ENCODE data around the gene HIVEP3. TPM values are rescaled to one million over a fixed set of nuclear protein-coding genes. Genes with fewer than 3 reads are reported as not detected.
"Not testable (repeated sequence)": the region's sequence is repeated elsewhere in the genome, so short reads cannot be mapped to it uniquely, and the experiment has no call there.

The HIVEP3 gene
- total RNA-seq, 2 donors from 2014 or later, result 0.13 to 0.99 TPM

- H3K9me3 Mint-ChIP-seq, result peaks cover 5% of the 10 kb centered on the region
- no peaks in the 10 kb centered on the region for H3K27me3 Mint-ChIP-seq (ENCODE audit: insufficient read depth)
- H3K4me1 Mint-ChIP-seq, result no peaks in the 10 kb centered on the region
- H3K9me3 ChIP-seq (ENCODE audit: control insufficient read depth, low read length), result no peaks in the 10 kb centered on the region
- H3K36me3 ChIP-seq (ENCODE audit: control insufficient read depth, insufficient read depth, low read length), result no peaks in the 10 kb centered on the region
- no peak overlapping the region for H3K4me3 Mint-ChIP-seq
- H3K4me3 ChIP-seq (ENCODE audit: low read length), result no peak overlapping the region
- peak; percentile 57 for DNase-seq
- H3K9ac ChIP-seq (ENCODE audit: extremely low read depth, low read length, poor library complexity, severe bottlenecking), result no peak overlapping the region
- H3K4me1 ChIP-seq (ENCODE audit: control insufficient read depth, insufficient read depth, low read length), result no peaks in the 10 kb centered on the region
- H3K27ac ChIP-seq (ENCODE audit: low read depth, low read length), result no peak overlapping the region
- peaks cover 3% of the 10 kb centered on the region for H3K27me3 ChIP-seq (ENCODE audit: control insufficient read depth, insufficient read depth, low read length, poor library complexity, severe bottlenecking)
- H3K27ac Mint-ChIP-seq, result no peak overlapping the region
- no peaks in the 10 kb centered on the region for H3K36me3 Mint-ChIP-seq (ENCODE audit: low read depth)
- TF ChIP-seq CTCF (conservative IDR thresholded peaks at IDR 0.05), result no peak
- 81 to 82% methylated on average over 5 to 6 of the region's 6 CpGs for WGBS, 2 experiments (ENCODE audit: insufficient coverage in 1 of 2, insufficient read length in 1 of 2)
Measured at GRCh38 chr1:41954533-41954944, 35.8 kb upstream of the HIVEP3 start.

GRCh38 chr1:41953291-41953690, 34.6 kb upstream of the HIVEP3 start:
- Mint-ChIP-seq H3K9me3 (peaks cover 12% of the 10 kb centered on the region), H3K27me3 (ENCODE audit: insufficient read depth) (no peaks in the 10 kb centered on the region), H3K36me3 (ENCODE audit: low read depth) (no peaks in the 10 kb centered on the region), H3K4me3 (no peak overlapping the region), H3K4me1 (no peaks in the 10 kb centered on the region), H3K27ac (no peak overlapping the region)
- TF ChIP-seq CTCF (conservative IDR thresholded peaks at IDR 0.05), result no peak
- no peak overlapping the region for H3K9ac ChIP-seq (ENCODE audit: extremely low read depth, low read length, poor library complexity, severe bottlenecking)
- H3K27me3 ChIP-seq (ENCODE audit: control insufficient read depth, insufficient read depth, low read length, poor library complexity, severe bottlenecking), result peaks cover 3% of the 10 kb centered on the region
- DNase-seq, result no peak
- H3K9me3 ChIP-seq (ENCODE audit: control insufficient read depth, low read length), result no peaks in the 10 kb centered on the region
- H3K27ac ChIP-seq (ENCODE audit: low read depth, low read length), result no peak overlapping the region
- H3K4me3 ChIP-seq (ENCODE audit: low read length), result no peak overlapping the region
- 90% methylated on average over 1 of the region's 1 CpG; no CpG with 5 or more reads in 1 of the 2 experiments for WGBS, 2 experiments (ENCODE audit: insufficient coverage in 1 of 2, insufficient read length in 1 of 2)
- H3K4me1 ChIP-seq (ENCODE audit: control insufficient read depth, insufficient read depth, low read length), result no peaks in the 10 kb centered on the region
- H3K36me3 ChIP-seq (ENCODE audit: control insufficient read depth, insufficient read depth, low read length), result no peaks in the 10 kb centered on the region

GRCh38 chr1:41952208-41952607, 33.5 kb upstream of the HIVEP3 start:
- Mint-ChIP-seq H3K36me3 (ENCODE audit: low read depth) (no peaks in the 10 kb centered on the region), H3K4me3 (no peak overlapping the region), H3K27me3 (ENCODE audit: insufficient read depth) (no peaks in the 10 kb centered on the region), H3K4me1 (no peaks in the 10 kb centered on the region), H3K27ac (no peak overlapping the region), H3K9me3 (peaks cover 12% of the 10 kb centered on the region)
- 90 to 91% methylated on average over 2 of the region's 2 CpGs for WGBS, 2 experiments (ENCODE audit: insufficient coverage in 1 of 2, insufficient read length in 1 of 2)
- Histone ChIP-seq H3K36me3 (ENCODE audit: control insufficient read depth, insufficient read depth, low read length) (no peaks in the 10 kb centered on the region), H3K4me1 (ENCODE audit: control insufficient read depth, insufficient read depth, low read length) (no peaks in the 10 kb centered on the region), H3K9me3 (ENCODE audit: control insufficient read depth, low read length) (no peaks in the 10 kb centered on the region), H3K27me3 (ENCODE audit: control insufficient read depth, insufficient read depth, low read length, poor library complexity, severe bottlenecking) (peaks cover 3% of the 10 kb centered on the region), H3K4me3 (ENCODE audit: low read length) (no peak overlapping the region), H3K27ac (ENCODE audit: low read depth, low read length) (no peak overlapping the region), H3K9ac (ENCODE audit: extremely low read depth, low read length, poor library complexity, severe bottlenecking) (no peak overlapping the region)
- no peak for TF ChIP-seq CTCF (conservative IDR thresholded peaks at IDR 0.05)
- DNase-seq, result no peak

- 88 to 89% methylated on average over 3 of the region's 3 CpGs for WGBS, 2 experiments (ENCODE audit: insufficient coverage in 1 of 2, insufficient read length in 1 of 2)
- not testable (repeated sequence) for H3K27ac ChIP-seq (ENCODE audit: low read depth, low read length); DNase-seq; H3K27me3 ChIP-seq (ENCODE audit: control insufficient read depth, insufficient read depth, low read length, poor library complexity, severe bottlenecking); H3K9me3 ChIP-seq (ENCODE audit: control insufficient read depth, low read length); H3K4me3 ChIP-seq (ENCODE audit: low read length); H3K4me1 Mint-ChIP-seq; H3K4me1 ChIP-seq (ENCODE audit: control insufficient read depth, insufficient read depth, low read length); H3K9ac ChIP-seq (ENCODE audit: extremely low read depth, low read length, poor library complexity, severe bottlenecking); H3K27me3 Mint-ChIP-seq (ENCODE audit: insufficient read depth); H3K36me3 ChIP-seq (ENCODE audit: control insufficient read depth, insufficient read depth, low read length); H3K36me3 Mint-ChIP-seq (ENCODE audit: low read depth); H3K4me3 Mint-ChIP-seq; H3K27ac Mint-ChIP-seq
- H3K9me3 Mint-ChIP-seq, result peaks cover 12% of the 10 kb centered on the region
Measured at GRCh38 chr1:41951492-41951891, 32.8 kb upstream of the HIVEP3 start.
